HK-2 (cell line): Measurements from ENCODE around the gene ADGRE3.
A peak's percentile ranks its signal among the peaks of the same experiment; 100 is the strongest.

Experiments
- DNase-seq: peaks from one replicate; pipeline ENCODE4 v3.0.0-alpha.2; 2018; ENCODE audit not compliant: unreplicated experiment

Gene ADGRE3

GRCh38 chr19:14674764-14675163 lies at the start of gene ADGRE3:
Gene ADGRE3 (minus strand): TSS chr19:14674844. CDS start chr19:14674770, 74 bp downstream.
- DNase-seq, result no peak

- DNase-seq, result no peak
Measured at GRCh38 chr19:14722127-14722526, 47.5 kb upstream of the ADGRE3 start.

GRCh38 chr19:14719162-14719561 lies 44.5 kb upstream of the ADGRE3 start:
- no peak for DNase-seq

- no peak for DNase-seq
Measured at GRCh38 chr19:14718522-14719116, 44.0 kb upstream of the ADGRE3 start.

- no peak for DNase-seq
Measured at GRCh38 chr19:14715841-14716240, 41.2 kb upstream of the ADGRE3 start.

GRCh38 chr19:14704450-14704849 lies 29.8 kb upstream of the ADGRE3 start:
- no peak for DNase-seq

GRCh38 chr19:14703833-14704232 lies 29.2 kb upstream of the ADGRE3 start:
- DNase-seq, result no peak

- no peak for DNase-seq
Measured at GRCh38 chr19:14700711-14701375, 26.2 kb upstream of the ADGRE3 start.

- no peak for DNase-seq
Measured at GRCh38 chr19:14699641-14700040, 25.0 kb upstream of the ADGRE3 start.

- no peak for DNase-seq
Measured at GRCh38 chr19:14695471-14695870, 20.8 kb upstream of the ADGRE3 start.

GRCh38 chr19:14694641-14695266 lies 20.1 kb upstream of the ADGRE3 start:
- no peak for DNase-seq

- peak; percentile 95 for DNase-seq
Measured at GRCh38 chr19:14689598-14690503, 15.2 kb upstream of the ADGRE3 start, which contains the start of gene ZNF333. Gene ZNF333 (plus strand): TSS chr19:14690048. CDS start chr19:14693492, 3,444 bp downstream.

GRCh38 chr19:14686411-14686810 lies 11.8 kb upstream of the ADGRE3 start:
- DNase-seq, result no peak

GRCh38 chr19:14683439-14683838 lies 8.8 kb upstream of the ADGRE3 start:
- DNase-seq, result no peak

GRCh38 chr19:14682084-14682483 lies 7.4 kb upstream of the ADGRE3 start:
- DNase-seq, result no peak

GRCh38 chr19:14678199-14678598 lies 3.6 kb upstream of the ADGRE3 start:
- no peak for DNase-seq

- no peak for DNase-seq
Measured at GRCh38 chr19:14677464-14677863, 2.8 kb upstream of the ADGRE3 start.

GRCh38 chr19:14676762-14677161 lies 2.1 kb upstream of the ADGRE3 start:
- no peak for DNase-seq

GRCh38 chr19:14673088-14673487 lies 1.6 kb downstream of the ADGRE3 start:
- no peak for DNase-seq

- DNase-seq, result no peak
Measured at GRCh38 chr19:14672188-14672872, 2.3 kb downstream of the ADGRE3 start.

- DNase-seq, result no peak
Measured at GRCh38 chr19:14670408-14670807, 4.2 kb downstream of the ADGRE3 start.
